Hepatocyte (in vitro differentiated cells): Measurements from ENCODE around the gene ITGBL1.

ENCODE experiments used
- CTCF ChIP-seq: fragments of 200-600 bp; sonication (generic); IDR thresholded peaks from 2 replicates; pipeline ENCODE4 v1.5.1; 2016; ENCODE audit warnings: antibody characterized with exemption, mild to moderate bottlenecking; ENCODE audit not compliant: poor library complexity
- EZH2phosphoT487 ChIP-seq: fragments of 200-600 bp; sonication (generic); IDR thresholded peaks from one replicate; pipeline ENCODE4 v1.6.1; 2018; ENCODE audit warnings: antibody characterized with exemption, mild to moderate bottlenecking, low read depth, moderate library complexity; ENCODE audit not compliant: unreplicated experiment, severe bottlenecking

- TF ChIP-seq EZH2phosphoT487: no peak
- TF ChIP-seq CTCF: no peak
Measured at GRCh38 chr13:101412076-101412475, 40.4 kb upstream of the ITGBL1 start.
